HG03196 (cell line): Measurements from ENCODE around the gene PPP6C.
"Not testable (repeated sequence)": the region's sequence is repeated elsewhere in the genome, so short reads cannot be mapped to it uniquely, and the experiment has no call there.

Experiments
- ATAC-seq: cut with Tn5 transposase; IDR thresholded peaks from one replicate; pipeline ENCODE4 v1.9.1; 2021; ENCODE audit not compliant: unreplicated experiment

PPP6C gene

GRCh38 chr9:125142560-125143376 is 46.8 kb downstream of the PPP6C start:
- ATAC-seq = no peak

- ATAC-seq = no peak
These were observed 47.9 kb downstream of the PPP6C start for GRCh38 chr9:125141751-125142150.

GRCh38 chr9:125141251-125141650 is 48.4 kb downstream of the PPP6C start:
- ATAC-seq = no peak

DNA sequence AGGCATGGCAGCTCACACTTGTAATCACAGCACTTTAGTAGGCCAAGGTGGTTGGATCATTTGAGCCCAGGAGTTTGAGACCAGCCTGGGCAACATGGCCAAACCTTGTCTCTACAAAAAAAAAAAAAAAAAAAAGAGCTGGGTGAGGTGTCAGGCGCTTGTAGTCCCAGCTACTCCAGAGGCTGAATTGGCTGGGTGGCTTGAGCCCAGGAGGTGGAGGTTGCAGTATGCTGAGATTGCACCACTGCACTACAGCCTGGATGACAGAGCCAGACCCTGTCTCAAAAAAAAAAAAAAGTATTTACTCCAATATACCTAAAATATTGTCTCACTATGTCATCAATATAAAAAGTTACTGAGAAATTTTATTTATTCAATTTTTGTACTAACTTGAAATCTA is 49.0 kb downstream of the PPP6C start:
- ATAC-seq = no peak

GRCh38 chr9:125137200-125137599 is 52.4 kb downstream of the PPP6C start:
- no peak for ATAC-seq

- ATAC-seq = no peak
These were observed 54.6 kb downstream of the PPP6C start for GRCh38 chr9:125134976-125135375.

DNA sequence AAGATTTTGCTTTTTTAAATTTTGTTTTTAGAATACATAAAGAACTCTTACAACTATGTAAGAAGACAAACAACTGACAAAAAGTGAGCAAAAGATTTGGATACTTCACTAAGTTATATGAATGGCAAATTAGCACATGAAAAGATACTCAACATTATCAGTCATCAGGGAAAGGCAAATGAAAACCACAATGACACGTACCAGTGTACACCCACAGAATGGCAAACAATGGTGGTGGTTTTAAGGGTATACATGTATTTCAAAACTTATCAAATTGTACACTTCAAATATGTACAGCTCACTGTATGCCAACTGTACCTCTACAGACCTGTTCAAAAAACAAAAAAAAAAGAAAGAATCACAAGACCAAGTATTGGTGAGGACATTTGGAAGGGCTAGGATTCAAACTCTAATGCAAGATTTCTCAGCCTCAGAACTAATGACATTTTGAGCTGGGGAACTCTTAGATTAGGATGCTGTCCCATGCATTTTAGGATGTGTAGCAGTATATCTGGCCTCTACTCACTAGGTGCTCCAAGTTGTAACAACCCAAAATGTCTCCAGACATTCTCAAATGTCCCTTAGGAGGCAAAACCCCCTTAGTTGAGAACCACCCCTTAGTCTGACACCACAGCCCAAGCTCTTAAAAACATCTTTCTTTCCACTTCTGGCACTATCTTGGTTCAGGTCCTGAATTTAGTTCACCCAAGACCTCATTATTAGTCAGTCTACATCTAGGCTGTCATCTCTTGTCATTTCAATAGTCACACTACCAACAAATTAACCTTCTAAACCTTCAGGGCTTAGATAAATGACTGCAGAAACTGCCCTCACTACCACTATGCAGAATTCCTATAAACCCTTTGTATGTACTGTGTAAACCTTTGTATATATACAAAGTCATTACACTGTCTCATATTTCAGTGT is 55.9 kb downstream of the PPP6C start:
- no peak for ATAC-seq

DNA sequence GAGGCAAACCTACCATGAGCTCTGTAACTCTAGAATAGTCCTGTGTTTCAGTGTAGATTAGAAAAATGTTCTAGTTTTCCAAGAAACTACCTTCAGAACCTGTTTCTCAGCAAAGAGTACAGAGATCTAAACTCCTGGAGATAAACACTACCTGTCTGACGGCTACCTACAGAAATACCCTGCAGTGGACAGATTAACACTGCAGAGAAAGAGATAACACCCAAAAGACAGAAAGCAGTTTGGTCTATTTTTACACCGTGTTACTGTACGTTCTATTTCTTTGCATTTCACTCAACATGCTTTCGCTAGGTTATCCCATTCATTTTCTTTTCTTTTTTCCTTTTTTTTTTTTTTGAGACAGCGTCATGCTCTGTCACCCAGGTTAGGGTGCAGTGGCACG is 57.8 kb downstream of the PPP6C start:
- no peak for ATAC-seq

- peak; percentile 75 for ATAC-seq
These were observed 63.4 kb downstream of the PPP6C start for GRCh38 chr9:125126019-125126746.

GRCh38 chr9:125125523-125125922 is 64.1 kb downstream of the PPP6C start:
- no peak for ATAC-seq

DNA sequence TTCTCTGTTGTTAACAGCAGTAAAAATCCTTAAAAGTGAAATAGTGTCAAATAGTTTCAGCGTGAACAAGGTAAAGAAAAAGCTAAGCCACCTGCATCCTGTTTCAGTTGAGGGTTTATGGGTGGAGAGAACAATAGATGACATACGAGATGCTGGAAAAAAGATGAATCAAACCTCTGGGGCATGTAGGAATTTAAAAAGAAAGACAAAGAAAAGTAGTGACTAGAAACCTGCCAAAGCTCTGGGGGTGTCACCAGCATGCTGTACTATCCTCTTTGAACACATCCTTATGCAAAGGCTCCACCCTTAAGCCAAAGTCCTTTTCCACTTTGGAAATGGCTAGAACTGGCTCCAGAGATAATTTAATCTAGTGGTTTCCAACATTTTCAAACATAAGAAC is 68.5 kb downstream of the PPP6C start:
- no peak for ATAC-seq

- ATAC-seq = no peak
These were observed 69.8 kb downstream of the PPP6C start for GRCh38 chr9:125119643-125120286.

- not testable (repeated sequence) for ATAC-seq
These were observed 70.9 kb downstream of the PPP6C start for GRCh38 chr9:125118696-125119095.

DNA sequence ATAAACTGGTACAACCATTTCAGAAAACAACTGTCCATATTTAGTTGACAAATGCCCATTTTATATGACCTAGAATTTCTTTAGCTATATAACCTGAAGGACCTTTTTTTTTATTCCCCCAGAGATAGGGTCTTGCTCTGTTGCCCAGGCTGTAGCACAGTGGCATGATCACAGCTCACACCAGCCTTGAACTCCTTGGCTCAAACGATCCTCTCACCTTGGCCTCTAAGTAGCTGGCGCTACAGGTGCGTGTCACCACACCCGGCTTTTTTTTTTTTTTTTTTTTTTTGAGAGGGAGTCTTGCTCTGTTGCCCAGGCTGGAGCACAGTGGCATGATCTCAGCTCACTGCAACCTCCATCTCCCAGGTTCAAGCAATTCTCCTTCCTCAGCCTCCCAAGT is 75.1 kb downstream of the PPP6C start:
- ATAC-seq = not testable (repeated sequence)

GRCh38 chr9:125110464-125110863 is 79.1 kb downstream of the PPP6C start:
- no peak for ATAC-seq

GRCh38 chr9:125108541-125108940 is 81.1 kb downstream of the PPP6C start:
- not testable (repeated sequence) for ATAC-seq

- no peak for ATAC-seq
These were observed 83.2 kb downstream of the PPP6C start for GRCh38 chr9:125106285-125106893.

DNA sequence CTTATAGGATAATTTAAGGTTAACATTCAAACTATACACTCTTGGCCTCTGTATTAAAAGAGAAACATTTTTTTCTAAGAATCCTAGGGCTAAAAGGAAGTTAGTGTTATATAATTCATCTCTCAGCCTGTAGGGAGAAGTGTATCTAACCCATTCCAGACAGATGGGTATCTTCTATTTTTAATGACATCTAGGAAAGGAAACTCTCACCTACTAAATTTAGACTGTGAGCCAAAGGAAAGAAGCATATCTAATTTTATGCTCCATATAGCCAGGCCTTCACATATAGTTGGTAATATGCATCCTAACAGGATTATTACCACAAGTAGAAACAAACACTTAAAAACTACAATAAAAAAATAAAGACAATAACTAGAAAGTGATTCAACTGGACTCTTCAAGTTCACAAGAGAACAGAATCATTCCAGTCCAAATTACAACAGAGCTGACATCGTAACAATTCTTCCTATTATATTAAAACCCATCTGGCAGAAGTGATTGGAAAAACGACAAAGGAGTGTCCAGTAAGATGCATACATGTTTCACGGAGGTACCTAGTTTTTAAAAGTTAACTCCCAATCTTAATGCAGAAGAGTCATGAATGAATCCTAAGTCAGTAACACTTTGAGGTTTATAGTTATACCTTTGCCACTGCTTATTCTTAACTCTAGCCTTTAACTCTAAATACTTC is 85.7 kb downstream of the PPP6C start:
- ATAC-seq = no peak

DNA sequence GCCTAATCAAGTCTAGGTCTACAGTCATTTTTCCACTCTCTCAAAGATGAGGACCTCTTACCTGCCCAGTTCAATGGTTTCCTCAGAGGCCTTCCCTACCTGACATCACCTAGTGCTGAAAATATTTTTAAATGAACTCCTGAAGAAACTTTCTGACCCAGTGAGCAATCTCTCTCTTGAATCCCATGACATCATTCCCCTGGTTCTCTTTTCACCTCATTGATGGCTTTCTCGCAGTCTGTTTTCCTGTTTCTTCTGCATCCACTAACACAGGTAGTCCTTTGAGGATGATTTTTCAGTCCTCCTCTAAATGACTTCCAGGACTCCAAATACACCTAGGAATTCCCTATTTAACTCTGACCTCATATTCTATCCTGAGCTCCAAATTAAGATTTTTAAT is 86.6 kb downstream of the PPP6C start:
- no peak for ATAC-seq

- ATAC-seq = no peak
These were observed 88.8 kb downstream of the PPP6C start for GRCh38 chr9:125100822-125101221.
